Subcutaneous abdominal adipose tissue (tissue), 5 donors: Measurements from ENCODE around the gene LPIN1.
"Not testable (repeated sequence)": the region's sequence is repeated elsewhere in the genome, so short reads cannot be mapped to it uniquely, and the experiment has no call there.

Experiments used
- H3K27ac ChIP-seq: one replicate; pipeline ENCODE4 v1.7.0; 2013; ENCODE audit warnings: low read depth, mild to moderate bottlenecking, inconsistent platforms, low read length, moderate library complexity
- H3K27me3 ChIP-seq, 5 donors: one replicate each; pipeline ENCODE4 v1.7.0; 2013; ENCODE audit warnings: low read length in 5 of 5, inconsistent platforms in 1 of 5; ENCODE audit not compliant: control insufficient read depth in 5 of 5, insufficient read depth in 4 of 5
- H3K36me3 ChIP-seq, 5 donors: one replicate each; pipeline ENCODE4 v1.7.0; 2013; ENCODE audit warnings: low read length in 5 of 5; ENCODE audit not compliant: control insufficient read depth in 5 of 5, insufficient read depth in 5 of 5
- H3K4me1 ChIP-seq, 5 donors: one replicate each; pipeline ENCODE4 v1.7.0; 2013; ENCODE audit warnings: low read length in 5 of 5, mild to moderate bottlenecking in 3 of 5, moderate library complexity in 1 of 5; ENCODE audit not compliant: control insufficient read depth in 5 of 5, insufficient read depth in 5 of 5
- H3K4me3 ChIP-seq, 5 donors: one replicate each; pipeline ENCODE4 v1.7.0; 2013; ENCODE audit warnings: low read length in 5 of 5, low read depth in 1 of 5
- H3K9ac ChIP-seq, 5 donors: one replicate each; pipeline ENCODE4 v1.7.0; 2013; ENCODE audit warnings: low read length in 5 of 5, mild to moderate bottlenecking in 4 of 5, moderate library complexity in 3 of 5
- H3K9me3 ChIP-seq, 5 donors: one replicate each; pipeline ENCODE4 v1.7.0; 2013; ENCODE audit warnings: low read length in 5 of 5; ENCODE audit not compliant: control insufficient read depth in 5 of 5
- donor health status: healthy.
- donor health status: healthy.
- donor health status: healthy.
- donor health status: healthy.
- donor health status: healthy.

Gene LPIN1

GRCh38 chr2:11839916-11840315 is 93.5 kb downstream of the LPIN1 start:
- Histone ChIP-seq H3K4me1 (no peaks in the 10 kb centered on the region), H3K27ac (no peak overlapping the region), H3K27me3 (peaks cover 0 to 14% (median 3%) of the 10 kb centered on the region in 5 donors), H3K9ac (no peak overlapping the region), H3K4me3 (no peak overlapping the region), H3K36me3 (no peaks in the 10 kb centered on the region), H3K9me3 (peaks cover 0 to 2% (median 2%) of the 10 kb centered on the region in 5 donors)

- Histone ChIP-seq H3K4me1 (no peaks in the 10 kb centered on the region), H3K9ac (no peak overlapping the region), H3K9me3 (no peaks in the 10 kb centered on the region), H3K36me3 (no peaks in the 10 kb centered on the region), H3K4me3 (no peak overlapping the region), H3K27ac (no peak overlapping the region), H3K27me3 (peaks cover 0 to 12% (median 3%) of the 10 kb centered on the region in 5 donors)
Measured at GRCh38 chr2:11842336-11842735, 95.9 kb downstream of the LPIN1 start.

GRCh38 chr2:11844798-11845197 is 98.4 kb downstream of the LPIN1 start:
- not testable (repeated sequence) for H3K4me3 ChIP-seq, H3K9me3 ChIP-seq, H3K9ac ChIP-seq, H3K27ac ChIP-seq, H3K36me3 ChIP-seq, H3K27me3 ChIP-seq, H3K4me1 ChIP-seq

- H3K9ac ChIP-seq, H3K4me3 ChIP-seq, H3K27ac ChIP-seq, H3K27me3 ChIP-seq, H3K36me3 ChIP-seq, H3K4me1 ChIP-seq, H3K9me3 ChIP-seq: not testable (repeated sequence)
Measured at GRCh38 chr2:11847935-11848334, 101.5 kb downstream of the LPIN1 start.

- H3K4me3 ChIP-seq, result no peak overlapping the region
- no peaks in the 10 kb centered on the region for H3K36me3 ChIP-seq
- H3K27me3 ChIP-seq, result peaks cover 0 to 12% (median 5%) of the 10 kb centered on the region in 5 donors
- peaks cover 0 to 2% (median 0%) of the 10 kb centered on the region in 5 donors for H3K9me3 ChIP-seq
- peaks cover 0 to 5% (median 0%) of the 10 kb centered on the region in 5 donors for H3K4me1 ChIP-seq
- no peak overlapping the region for H3K27ac ChIP-seq
- no peak overlapping the region for H3K9ac ChIP-seq
Measured at GRCh38 chr2:11850082-11850481, 103.7 kb downstream of the LPIN1 start.

- no peak overlapping the region for H3K9ac ChIP-seq
- H3K27me3 ChIP-seq, result peaks cover 0 to 15% (median 5%) of the 10 kb centered on the region in 5 donors
- peaks cover 0 to 2% (median 0%) of the 10 kb centered on the region in 5 donors for H3K9me3 ChIP-seq
- no peaks in the 10 kb centered on the region for H3K36me3 ChIP-seq
- H3K27ac ChIP-seq, result no peak overlapping the region
- peaks cover 0 to 10% (median 0%) of the 10 kb centered on the region in 5 donors for H3K4me1 ChIP-seq
- no peak overlapping the region for H3K4me3 ChIP-seq
Measured at GRCh38 chr2:11852526-11853196, 106.2 kb downstream of the LPIN1 start.

- Histone ChIP-seq H3K4me1 (peaks cover 0 to 10% (median 0%) of the 10 kb centered on the region in 5 donors), H3K9ac (no peak overlapping the region), H3K36me3 (no peaks in the 10 kb centered on the region), H3K27ac (no peak overlapping the region), H3K27me3 (peaks cover 0 to 15% (median 5%) of the 10 kb centered on the region in 5 donors), H3K4me3 (no peak overlapping the region), H3K9me3 (peaks cover 0 to 2% (median 0%) of the 10 kb centered on the region in 5 donors)
Measured at GRCh38 chr2:11853197-11853588, 106.8 kb downstream of the LPIN1 start.

- Histone ChIP-seq H3K9me3 (peaks cover 0 to 6% (median 3%) of the 10 kb centered on the region in 5 donors), H3K36me3 (no peaks in the 10 kb centered on the region)
Measured at GRCh38 chr2:11855064-11855760, 108.8 kb downstream of the LPIN1 start.

GRCh38 chr2:11856095-11856494 is 109.7 kb downstream of the LPIN1 start:
- no peak overlapping the region for H3K4me3 ChIP-seq
- peaks cover 0 to 9% (median 0%) of the 10 kb centered on the region in 5 donors for H3K27me3 ChIP-seq
- peaks cover 0 to 6% (median 3%) of the 10 kb centered on the region in 5 donors for H3K9me3 ChIP-seq
- no peaks in the 10 kb centered on the region for H3K36me3 ChIP-seq
- H3K9ac ChIP-seq, result no peak overlapping the region
- H3K4me1 ChIP-seq, result peaks cover 0 to 10% (median 0%) of the 10 kb centered on the region in 5 donors
- no peak overlapping the region for H3K27ac ChIP-seq

More at GRCh38 chr2:11855064-11855760, 108.8 kb downstream of the LPIN1 start:
- H3K9ac ChIP-seq, result no peak overlapping the region
- peaks cover 0 to 10% (median 0%) of the 10 kb centered on the region in 5 donors for H3K4me1 ChIP-seq
- H3K27ac ChIP-seq, result no peak overlapping the region
- H3K4me3 ChIP-seq, result no peak overlapping the region
- peaks cover 0 to 9% (median 0%) of the 10 kb centered on the region in 5 donors for H3K27me3 ChIP-seq

GRCh38 chr2:11858883-11859282 is 112.5 kb downstream of the LPIN1 start:
- Histone ChIP-seq H3K27ac (no peak overlapping the region), H3K4me3 (no peak overlapping the region), H3K9ac (no peak overlapping the region), H3K27me3 (peaks cover 0 to 7% (median 0%) of the 10 kb centered on the region in 5 donors), H3K4me1 (peaks cover 0 to 13% (median 7%) of the 10 kb centered on the region in 5 donors), H3K36me3 (no peaks in the 10 kb centered on the region), H3K9me3 (peaks cover 0 to 6% (median 3%) of the 10 kb centered on the region in 5 donors)
